Activated CD4-positive, alpha-beta T cell treated with anti-CD3 and anti-CD28 coated beads for 4 hours (primary cell): Measurements from ENCODE around the gene NPY2R.

Source experiments
- DNase-seq, 2 donors: peaks; one replicate each; pipeline ENCODE4 v3.0.0-alpha.2; 2020

The NPY2R gene

DNA sequence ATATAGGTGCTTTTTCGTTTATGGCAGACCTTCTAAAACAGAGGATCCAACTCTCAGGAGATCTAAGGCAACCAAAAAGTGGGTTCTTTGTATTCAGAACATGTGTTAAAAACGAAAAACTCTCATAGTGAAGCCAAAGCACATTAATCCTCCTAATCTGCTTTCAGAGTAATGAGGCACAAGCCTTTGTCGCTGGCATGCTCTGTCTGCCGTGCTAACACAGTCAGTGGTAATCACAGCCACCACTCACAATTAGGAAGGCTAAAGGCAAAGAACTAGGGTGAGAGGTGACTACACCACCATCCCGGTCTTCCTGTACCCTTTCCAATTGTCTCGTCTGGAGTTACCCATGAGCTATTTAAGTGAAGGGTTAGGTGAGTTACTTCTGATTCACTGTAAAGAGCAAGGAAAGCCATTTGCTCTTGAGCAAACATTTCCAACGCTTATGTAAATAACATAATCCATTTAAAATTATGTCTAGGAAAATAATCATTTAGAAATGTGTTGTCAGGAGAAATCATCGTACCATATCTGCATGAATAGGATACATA is 40.7 kb downstream of the NPY2R start:
- no peak for DNase-seq

DNA sequence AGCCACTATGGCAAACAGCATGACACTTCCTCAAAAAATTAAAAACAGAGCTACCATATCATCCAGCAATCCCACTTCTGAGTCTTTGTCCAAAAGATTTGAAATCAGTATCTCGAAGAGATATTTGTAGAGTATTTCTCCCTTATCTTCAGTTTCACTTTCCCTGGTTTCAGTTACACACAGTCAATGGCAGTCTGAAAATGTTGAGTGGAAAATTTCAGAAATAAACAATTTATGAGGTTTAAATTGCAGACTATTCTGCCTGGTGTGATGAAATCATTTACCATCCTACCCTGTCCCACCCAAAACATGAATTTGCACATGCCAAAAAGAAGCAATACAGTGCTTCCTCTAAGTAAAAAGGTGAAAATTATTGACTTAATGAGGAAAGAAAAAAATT is 43.9 kb downstream of the NPY2R start:
- no peak for DNase-seq

DNA sequence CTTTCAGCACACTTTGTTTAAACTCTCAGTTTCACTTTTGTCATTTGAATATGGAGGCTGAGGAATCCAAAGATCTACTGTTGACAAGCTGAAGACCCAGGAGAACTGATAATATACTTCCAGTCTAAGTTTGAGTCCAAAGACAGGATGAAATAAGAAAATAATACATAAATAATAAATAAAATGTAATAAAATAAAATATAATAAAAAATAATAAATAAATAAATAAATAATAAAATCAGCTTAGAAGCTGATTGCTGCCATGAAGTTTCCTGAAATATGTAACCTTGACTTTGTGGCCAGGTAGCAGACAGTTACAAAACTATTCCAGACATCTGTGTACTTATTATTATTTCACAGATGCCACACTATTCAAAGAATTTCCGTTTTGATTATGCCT is 55.0 kb downstream of the NPY2R start:
- no peak for DNase-seq

DNA sequence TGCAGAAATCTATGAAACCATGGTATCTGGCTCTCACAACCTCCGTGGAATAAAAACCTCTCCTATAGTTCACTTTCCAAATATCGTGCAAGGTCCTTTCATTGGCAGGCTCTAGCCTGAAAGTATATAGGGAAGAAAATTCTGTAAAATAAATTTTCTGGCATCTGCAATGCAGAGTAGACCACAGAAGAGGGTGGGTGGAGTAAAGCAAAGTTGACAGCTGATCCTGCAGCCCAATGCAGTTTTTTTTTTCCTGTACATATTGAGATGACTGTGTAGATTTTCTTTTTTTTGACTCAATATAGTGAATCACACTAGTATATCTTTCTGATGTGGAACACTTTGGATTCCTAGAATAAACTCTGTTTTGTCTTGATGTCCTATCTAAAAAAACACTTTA is 56.7 kb downstream of the NPY2R start:
- DNase-seq, result no peak
